ENCODE results near the gene GATA6. TPM values are rescaled to one million over a fixed set of nuclear protein-coding genes. Genes with fewer than 3 reads are reported as not detected.
"Not testable (repeated sequence)": the region's sequence is repeated elsewhere in the genome, so short reads cannot be mapped to it uniquely, and the experiment has no call there.

Gene GATA6
- total and polyA plus RNA-seq, 2 donors (not counting 1 experiment from before 2014, with no cell fraction given), result 1.4 to 6.3 TPM

DNA sequence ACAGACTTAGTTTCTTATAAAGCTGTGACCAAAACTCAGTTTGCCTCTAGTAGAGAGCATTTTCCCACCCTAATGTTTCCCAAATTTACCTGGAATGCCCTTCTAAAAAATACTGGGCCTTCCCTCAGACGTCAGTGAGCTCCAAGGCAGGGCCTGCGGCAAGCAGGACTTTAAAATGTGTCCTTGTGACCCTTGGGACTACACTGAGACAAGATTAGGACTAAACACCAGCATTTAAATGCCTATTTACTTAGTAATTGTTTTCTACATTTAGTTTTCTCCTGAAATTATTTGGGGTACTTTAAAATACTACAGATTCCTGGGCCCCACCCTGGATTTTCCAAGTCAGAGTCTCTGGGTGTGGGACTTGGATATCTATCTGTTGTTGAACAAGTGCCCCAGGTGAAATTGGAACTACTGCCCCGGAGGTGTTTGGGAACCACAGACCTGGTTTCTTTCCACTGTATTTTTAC, 14.3 kb downstream of the GATA6 start:
- no peak overlapping the region for H3K9ac ChIP-seq (ENCODE audit: insufficient read depth, low read length)
- no peaks in the 10 kb centered on the region for H3K36me3 ChIP-seq (ENCODE audit: control insufficient read depth, insufficient read depth, low read length)
- H3K27me3 ChIP-seq (ENCODE audit: control insufficient read depth, insufficient read depth, low read length), result no peaks in the 10 kb centered on the region
- H3K79me2 ChIP-seq (ENCODE audit: control insufficient read depth, insufficient read depth, low read length), result no peaks in the 10 kb centered on the region
- H3K4me1 ChIP-seq (ENCODE audit: control insufficient read depth, extremely low read depth, insufficient read depth, low read length), result no peaks in the 10 kb centered on the region
- TF ChIP-seq, protein P1, sequence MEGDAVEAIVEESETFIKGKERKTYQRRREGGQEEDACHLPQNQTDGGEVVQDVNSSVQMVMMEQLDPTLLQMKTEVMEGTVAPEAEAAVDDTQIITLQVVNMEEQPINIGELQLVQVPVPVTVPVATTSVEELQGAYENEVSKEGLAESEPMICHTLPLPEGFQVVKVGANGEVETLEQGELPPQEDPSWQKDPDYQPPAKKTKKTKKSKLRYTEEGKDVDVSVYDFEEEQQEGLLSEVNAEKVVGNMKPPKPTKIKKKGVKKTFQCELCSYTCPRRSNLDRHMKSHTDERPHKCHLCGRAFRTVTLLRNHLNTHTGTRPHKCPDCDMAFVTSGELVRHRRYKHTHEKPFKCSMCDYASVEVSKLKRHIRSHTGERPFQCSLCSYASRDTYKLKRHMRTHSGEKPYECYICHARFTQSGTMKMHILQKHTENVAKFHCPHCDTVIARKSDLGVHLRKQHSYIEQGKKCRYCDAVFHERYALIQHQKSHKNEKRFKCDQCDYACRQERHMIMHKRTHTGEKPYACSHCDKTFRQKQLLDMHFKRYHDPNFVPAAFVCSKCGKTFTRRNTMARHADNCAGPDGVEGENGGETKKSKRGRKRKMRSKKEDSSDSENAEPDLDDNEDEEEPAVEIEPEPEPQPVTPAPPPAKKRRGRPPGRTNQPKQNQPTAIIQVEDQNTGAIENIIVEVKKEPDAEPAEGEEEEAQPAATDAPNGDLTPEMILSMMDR (conservative IDR thresholded peaks at IDR 0.05 in 1 of 2, IDR thresholded peaks at IDR 0.05 in 1 of 2; ENCODE audit: low read depth in 1 of 2, low read length in 2 of 2), result no peak
- no peak for TF ChIP-seq EZH2 (IDR thresholded peaks at IDR 0.05; ENCODE audit: low read length, missing control alignments)
- H3K4me2 ChIP-seq (ENCODE audit: extremely low read depth, insufficient read depth, low read length), result no peak overlapping the region
- no peak overlapping the region for H3K4me3 ChIP-seq (replicated peaks in 1 of 4; ENCODE audit: control extremely low read depth in 1 of 4, insufficient read depth in 1 of 4, low read depth in 3 of 4, low read length in 4 of 4)
- H3K9me3 ChIP-seq (ENCODE audit: control insufficient read depth, insufficient read depth, low read depth, low read length), result no peaks in the 10 kb centered on the region
- H3K27ac ChIP-seq (ENCODE audit: insufficient read depth, low read length), result no peak overlapping the region
- no peak for DNase-seq (ENCODE audit: low read depth in 2 of 2)
- H4K20me1 ChIP-seq (ENCODE audit: control insufficient read depth, extremely low read depth, insufficient read depth, low read length), result no peaks in the 10 kb centered on the region
- H2AFZ ChIP-seq (ENCODE audit: low read length), result no peak overlapping the region

DNA sequence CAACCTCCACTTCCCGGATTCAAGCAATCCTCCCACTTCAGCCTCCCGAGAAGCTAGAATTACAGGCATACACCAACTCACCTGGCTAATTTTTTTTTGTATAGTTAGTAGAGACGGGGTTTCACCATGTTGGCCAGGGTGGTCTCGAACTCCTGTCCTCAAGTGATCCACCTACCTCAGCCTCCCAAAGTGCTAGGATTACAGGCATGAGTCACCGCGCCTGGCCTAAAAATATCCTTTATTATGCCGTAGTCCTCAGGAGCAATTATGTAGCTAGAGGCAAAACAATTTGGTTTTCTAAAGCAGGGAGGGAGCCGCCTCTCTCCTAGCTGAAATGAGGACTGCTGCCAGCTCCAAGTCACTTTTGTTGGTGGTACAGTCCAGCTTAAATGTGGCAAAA, 15.2 kb downstream of the GATA6 start:
- not testable (repeated sequence) for DNase-seq (ENCODE audit: low read depth in 2 of 2); H3K36me3 ChIP-seq (ENCODE audit: control insufficient read depth, insufficient read depth, low read length); H3K9ac ChIP-seq (ENCODE audit: insufficient read depth, low read length); H3K4me3 ChIP-seq (replicated peaks in 1 of 4; ENCODE audit: control extremely low read depth in 1 of 4, insufficient read depth in 1 of 4, low read depth in 3 of 4, low read length in 4 of 4); H3K27me3 ChIP-seq (ENCODE audit: control insufficient read depth, insufficient read depth, low read length); H3K9me3 ChIP-seq (ENCODE audit: control insufficient read depth, insufficient read depth, low read depth, low read length); H3K4me1 ChIP-seq (ENCODE audit: control insufficient read depth, extremely low read depth, insufficient read depth, low read length); H3K79me2 ChIP-seq (ENCODE audit: control insufficient read depth, insufficient read depth, low read length); H4K20me1 ChIP-seq (ENCODE audit: control insufficient read depth, extremely low read depth, insufficient read depth, low read length); H3K27ac ChIP-seq (ENCODE audit: insufficient read depth, low read length); H2AFZ ChIP-seq (ENCODE audit: low read length); H3K4me2 ChIP-seq (ENCODE audit: extremely low read depth, insufficient read depth, low read length)

DNA sequence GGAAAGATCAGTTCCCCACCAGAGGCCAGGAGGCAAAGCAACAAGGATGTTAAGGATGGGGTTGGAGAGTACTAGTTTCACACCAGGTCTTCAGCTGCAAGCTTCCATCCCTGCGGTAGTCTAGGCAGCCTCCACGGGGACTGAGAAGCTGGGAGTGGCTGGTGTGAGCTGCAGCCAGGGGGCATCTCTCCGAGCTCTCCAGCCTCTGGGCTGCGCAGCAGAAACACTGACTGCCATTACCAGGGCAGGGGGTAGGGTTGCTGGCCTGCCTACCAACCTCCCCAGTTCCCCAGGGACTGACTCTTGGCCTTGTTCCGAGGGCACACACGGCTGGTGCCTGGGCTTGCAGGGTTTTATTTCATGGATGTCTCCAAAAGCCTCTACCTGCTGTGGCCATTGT, 15.9 kb downstream of the GATA6 start:
- H3K79me2 ChIP-seq (ENCODE audit: control insufficient read depth, insufficient read depth, low read length), result no peaks in the 10 kb centered on the region

More for the DNA sequence above, 15.9 kb downstream of the GATA6 start:
- Histone ChIP-seq H2AFZ (ENCODE audit: low read length) (no peak overlapping the region), H3K4me2 (ENCODE audit: extremely low read depth, insufficient read depth, low read length) (no peak overlapping the region), H3K27ac (ENCODE audit: insufficient read depth, low read length) (no peak overlapping the region), H3K9me3 (ENCODE audit: control insufficient read depth, insufficient read depth, low read depth, low read length) (no peaks in the 10 kb centered on the region), H3K27me3 (ENCODE audit: control insufficient read depth, insufficient read depth, low read length) (no peaks in the 10 kb centered on the region), H3K4me3 (replicated peaks in 1 of 4; ENCODE audit: control extremely low read depth in 1 of 4, insufficient read depth in 1 of 4, low read depth in 3 of 4, low read length in 4 of 4) (no peak overlapping the region), H3K9ac (ENCODE audit: insufficient read depth, low read length) (no peak overlapping the region), H3K4me1 (ENCODE audit: control insufficient read depth, extremely low read depth, insufficient read depth, low read length) (no peaks in the 10 kb centered on the region), H4K20me1 (ENCODE audit: control insufficient read depth, extremely low read depth, insufficient read depth, low read length) (no peaks in the 10 kb centered on the region), H3K36me3 (ENCODE audit: control insufficient read depth, insufficient read depth, low read length) (no peaks in the 10 kb centered on the region)
- no peak for TF ChIP-seq EZH2 (IDR thresholded peaks at IDR 0.05; ENCODE audit: low read length, missing control alignments)
- TF ChIP-seq, protein P1 (conservative IDR thresholded peaks at IDR 0.05 in 1 of 2, IDR thresholded peaks at IDR 0.05 in 1 of 2; ENCODE audit: low read depth in 1 of 2, low read length in 2 of 2), result no peak
- no peak for DNase-seq (ENCODE audit: low read depth in 2 of 2)
